NCI-H1092 treated with DMSO at 0.1 percent for 48 hours (cell line): ENCODE data around the gene PBX3.

Source experiments
- DNase-seq: peaks from one replicate; lab custom pipeline; 2025; lab: John Stamatoyannopoulos, UW

The PBX3 gene

GRCh38 chr9:125974705-125975104 lies 227.5 kb downstream of the PBX3 start:
- DNase-seq, result no peak

- no peak for DNase-seq
Measured at GRCh38 chr9:125977223-125977622, 230.1 kb downstream of the PBX3 start.

GRCh38 chr9:125979383-125979782 lies 232.2 kb downstream of the PBX3 start:
- no peak for DNase-seq

- no peak for DNase-seq
Measured at GRCh38 chr9:125982798-125983406, 235.7 kb downstream of the PBX3 start.

- DNase-seq, result no peak
Measured at GRCh38 chr9:125983681-125984080, 236.5 kb downstream of the PBX3 start.

- DNase-seq, result no peak
Measured at GRCh38 chr9:125984461-125984860, 237.3 kb downstream of the PBX3 start.

GRCh38 chr9:125985142-125985997 lies 238.2 kb downstream of the PBX3 start:
- DNase-seq, result no peak

GRCh38 chr9:125985998-125986655 lies 239.0 kb downstream of the PBX3 start:
- no peak for DNase-seq

- DNase-seq, result no peak
Measured at GRCh38 chr9:125986966-125987365, 239.8 kb downstream of the PBX3 start.

- DNase-seq, result no peak
Measured at GRCh38 chr9:125987420-125987819, 240.2 kb downstream of the PBX3 start.

GRCh38 chr9:125988479-125989050 lies 241.4 kb downstream of the PBX3 start:
- DNase-seq, result no peak

GRCh38 chr9:125989090-125989501 lies 241.9 kb downstream of the PBX3 start:
- DNase-seq, result no peak

- DNase-seq, result no peak
Measured at GRCh38 chr9:125989524-125990180, 242.5 kb downstream of the PBX3 start.

GRCh38 chr9:125990186-125990792 lies 243.1 kb downstream of the PBX3 start:
- DNase-seq, result no peak

- DNase-seq, result no peak
Measured at GRCh38 chr9:125990793-125991220, 243.6 kb downstream of the PBX3 start.

GRCh38 chr9:125991886-125992529 lies 244.8 kb downstream of the PBX3 start:
- no peak for DNase-seq

GRCh38 chr9:125992557-125992956 lies 245.4 kb downstream of the PBX3 start:
- DNase-seq, result no peak

GRCh38 chr9:125993466-125993865 lies 246.3 kb downstream of the PBX3 start:
- no peak for DNase-seq

GRCh38 chr9:125994066-125994943 lies 247.1 kb downstream of the PBX3 start:
- no peak for DNase-seq

- no peak for DNase-seq
Measured at GRCh38 chr9:125995006-125995405, 247.8 kb downstream of the PBX3 start.
